Cerebellar cortex (tissue), 1 donor: ENCODE results near the gene TNFRSF14.
"Not testable (repeated sequence)": the region's sequence is repeated elsewhere in the genome, so short reads cannot be mapped to it uniquely, and the experiment has no call there.

Experiments used
- DNase-seq: peaks from one replicate; pipeline ENCODE4 v3.0.0-alpha.2; 2015; ENCODE audit warnings: low spot score

The TNFRSF14 gene

DNA sequence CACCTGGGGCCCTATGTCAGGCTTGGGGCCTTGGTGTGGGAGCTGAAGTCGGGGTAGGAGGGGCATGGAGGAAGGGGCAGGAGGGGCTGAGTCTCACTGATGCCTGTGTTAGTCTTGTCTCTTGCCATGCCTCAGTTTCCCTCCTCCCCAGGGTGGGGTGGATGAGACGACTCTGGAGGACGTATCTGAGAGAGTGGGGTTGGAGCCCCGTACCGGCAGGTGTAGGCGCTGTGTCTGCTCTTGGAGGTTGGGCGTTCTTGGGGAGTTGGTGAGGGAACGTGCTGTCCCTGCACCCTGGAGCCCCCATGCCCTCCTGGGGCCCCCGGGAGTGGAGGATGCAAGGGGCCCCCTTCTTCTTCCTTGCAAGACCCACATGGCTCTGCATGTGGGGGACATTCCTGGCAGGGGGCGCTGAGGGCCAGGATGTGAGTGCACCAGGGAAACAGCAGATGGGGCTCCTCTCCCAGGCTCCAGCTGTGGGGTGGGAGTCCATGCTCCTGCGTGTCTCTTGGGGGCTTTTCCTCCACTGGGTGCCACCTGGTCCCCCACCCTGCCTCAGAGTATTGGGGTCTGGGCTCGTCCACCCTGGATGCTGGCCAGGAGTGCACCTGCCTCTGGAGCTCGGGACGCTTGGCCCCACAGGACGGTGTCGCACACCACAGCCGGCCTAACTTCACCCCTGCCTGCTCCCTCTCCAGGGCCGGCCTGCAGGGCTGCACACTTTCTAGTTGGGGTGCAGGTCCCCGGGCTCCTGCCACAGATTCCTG lies 1.4 kb upstream of the TNFRSF14 start:
- DNase-seq: peak; percentile 28

DNA sequence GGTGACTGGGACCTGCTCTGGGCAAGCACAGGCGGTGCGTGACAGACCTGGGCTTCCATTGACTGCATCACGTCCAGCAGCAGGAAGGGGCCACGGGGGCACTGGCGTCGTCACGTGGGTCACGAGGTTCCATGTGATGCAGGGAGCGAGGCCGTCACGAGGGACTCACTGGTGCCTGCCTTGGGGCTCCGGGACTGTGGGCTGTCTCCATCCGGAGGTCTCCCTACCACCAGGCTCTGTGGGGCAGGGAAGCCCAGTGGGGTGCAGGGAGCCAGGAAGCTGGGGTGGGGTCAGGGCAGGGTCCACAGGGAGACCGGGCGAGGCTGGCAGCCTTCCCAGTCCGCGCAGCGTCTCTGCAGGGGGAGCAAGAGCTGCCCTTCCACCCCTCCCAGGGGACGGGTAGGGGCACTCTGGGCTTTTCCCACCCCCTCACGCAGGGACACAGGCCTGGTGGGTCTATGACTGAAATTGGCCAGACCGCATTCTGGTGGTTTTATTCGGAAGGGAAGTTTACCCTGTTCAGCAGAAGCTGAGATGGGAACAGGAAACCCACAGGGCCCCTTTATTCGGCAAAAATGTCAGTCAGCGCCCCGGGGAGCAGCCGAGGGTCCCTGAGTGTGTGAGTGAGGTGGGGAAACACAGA lies 416 bp upstream of the TNFRSF14 start:
- DNase-seq: no peak

DNA sequence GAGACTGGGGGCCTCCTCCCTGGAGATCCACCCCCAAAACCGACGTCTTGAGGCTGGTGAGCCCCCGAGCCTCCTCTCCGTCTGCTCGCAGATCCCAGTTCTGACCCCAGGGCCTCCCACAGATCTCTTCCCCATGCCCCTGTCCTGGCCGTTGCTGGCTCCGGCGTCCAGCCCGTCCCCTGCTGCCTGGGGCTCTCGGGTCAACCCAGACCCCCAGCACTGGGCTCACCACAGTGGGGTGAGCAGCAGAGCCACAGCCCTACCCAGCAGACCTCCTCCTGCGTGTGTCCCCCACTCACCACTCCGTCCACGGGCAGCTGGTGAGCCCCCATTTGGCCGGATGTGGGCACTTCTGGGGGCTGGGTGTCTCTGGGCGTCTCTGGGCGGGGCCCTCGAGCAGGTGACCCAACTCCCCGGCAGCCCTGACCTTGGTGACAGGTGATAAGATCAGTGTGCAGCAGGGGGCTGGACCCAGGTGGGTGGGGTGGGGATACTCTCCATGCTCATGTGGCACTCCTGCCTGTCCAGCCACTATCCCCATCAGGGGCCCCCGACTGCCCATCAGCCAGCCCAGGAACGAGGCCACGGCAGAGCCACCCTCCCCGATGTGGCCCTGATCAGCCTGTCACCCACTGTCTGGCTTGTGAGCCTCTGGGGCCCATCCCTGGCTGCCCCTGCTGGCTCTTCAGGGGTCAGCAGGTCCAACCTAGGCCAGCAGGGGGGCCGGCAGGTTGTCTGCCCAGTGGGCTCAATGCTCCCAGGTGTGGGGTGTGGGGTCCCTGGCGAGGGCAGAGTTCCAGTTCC lies 709 bp downstream of the TNFRSF14 start:
- no peak for DNase-seq

DNA sequence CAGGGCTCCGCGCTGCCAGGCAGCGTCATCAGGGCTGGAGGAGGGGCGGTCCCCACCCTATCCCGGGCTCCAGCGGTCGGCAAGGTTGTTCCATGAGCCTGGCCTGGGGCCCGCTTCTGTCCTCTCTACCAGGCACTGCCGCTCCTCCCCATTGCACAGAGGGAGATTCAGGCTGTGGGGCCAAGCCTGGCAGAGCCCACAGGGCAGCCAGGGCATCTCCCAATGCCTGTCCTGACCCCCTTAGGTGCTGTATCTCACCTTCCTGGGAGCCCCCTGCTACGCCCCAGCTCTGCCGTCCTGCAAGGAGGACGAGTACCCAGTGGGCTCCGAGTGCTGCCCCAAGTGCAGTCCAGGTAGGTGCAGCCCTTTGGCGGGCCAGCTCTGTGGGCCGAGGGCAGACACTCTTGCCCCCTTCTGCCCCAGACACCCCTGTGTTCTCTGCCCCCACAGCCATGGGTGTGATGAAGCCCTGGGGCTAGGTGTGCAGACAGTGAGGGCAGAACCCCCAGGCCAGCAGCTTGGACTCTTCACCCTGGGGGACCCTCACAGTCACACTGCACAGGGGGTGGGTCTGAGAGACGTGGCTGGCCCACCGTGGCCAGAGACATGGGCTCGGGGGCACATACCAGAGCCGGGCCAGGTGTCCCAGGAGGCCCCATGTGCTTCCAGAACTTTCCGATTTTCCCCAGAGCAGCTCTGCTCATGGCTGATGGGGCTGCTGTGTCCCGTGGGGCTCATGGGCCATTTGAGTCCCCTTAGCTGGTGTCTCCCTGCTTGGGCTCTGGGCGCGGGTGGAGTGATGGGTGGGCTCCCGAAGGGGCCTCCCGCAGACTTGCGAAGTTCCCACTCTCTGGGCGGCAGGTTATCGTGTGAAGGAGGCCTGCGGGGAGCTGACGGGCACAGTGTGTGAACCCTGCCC lies 1.6 kb downstream of the TNFRSF14 start:
- no peak for DNase-seq

DNA sequence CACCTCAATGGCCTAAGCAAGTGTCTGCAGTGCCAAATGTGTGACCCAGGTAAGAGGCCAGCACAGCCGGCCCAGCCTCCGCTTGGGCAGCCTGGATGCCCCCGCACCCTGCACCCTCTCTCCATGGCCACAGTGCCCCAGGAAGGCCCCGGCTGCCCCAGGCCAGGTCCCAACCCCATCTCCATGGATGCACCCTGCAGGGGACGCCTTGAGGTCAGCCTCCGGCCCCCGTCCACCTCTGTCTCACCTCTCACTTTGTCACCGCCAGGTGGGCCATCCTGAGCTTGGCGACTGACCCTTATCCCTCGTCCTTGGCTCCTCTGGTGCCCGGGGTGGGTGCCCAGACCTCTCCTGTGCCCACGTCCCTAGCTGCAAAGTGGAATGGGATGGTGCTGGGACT lies 2.2 kb downstream of the TNFRSF14 start:
- DNase-seq: no peak

DNA sequence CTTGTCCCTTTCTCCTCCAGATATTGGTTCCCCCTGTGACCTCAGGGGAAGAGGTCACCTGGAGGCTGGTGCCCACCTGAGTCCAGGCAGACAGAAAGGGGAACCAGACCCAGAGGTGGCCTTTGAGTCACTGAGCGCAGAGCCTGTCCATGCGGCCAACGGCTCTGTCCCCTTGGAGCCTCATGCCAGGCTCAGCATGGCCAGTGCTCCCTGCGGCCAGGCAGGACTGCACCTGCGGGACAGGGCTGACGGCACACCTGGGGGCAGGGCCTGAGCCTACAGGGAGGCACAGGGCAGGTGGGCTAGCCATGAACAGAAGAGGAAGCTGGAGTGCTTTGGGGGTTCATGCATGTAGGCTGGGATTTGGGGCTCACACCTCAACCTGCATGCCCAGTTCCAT lies 2.7 kb downstream of the TNFRSF14 start:
- no peak for DNase-seq

DNA sequence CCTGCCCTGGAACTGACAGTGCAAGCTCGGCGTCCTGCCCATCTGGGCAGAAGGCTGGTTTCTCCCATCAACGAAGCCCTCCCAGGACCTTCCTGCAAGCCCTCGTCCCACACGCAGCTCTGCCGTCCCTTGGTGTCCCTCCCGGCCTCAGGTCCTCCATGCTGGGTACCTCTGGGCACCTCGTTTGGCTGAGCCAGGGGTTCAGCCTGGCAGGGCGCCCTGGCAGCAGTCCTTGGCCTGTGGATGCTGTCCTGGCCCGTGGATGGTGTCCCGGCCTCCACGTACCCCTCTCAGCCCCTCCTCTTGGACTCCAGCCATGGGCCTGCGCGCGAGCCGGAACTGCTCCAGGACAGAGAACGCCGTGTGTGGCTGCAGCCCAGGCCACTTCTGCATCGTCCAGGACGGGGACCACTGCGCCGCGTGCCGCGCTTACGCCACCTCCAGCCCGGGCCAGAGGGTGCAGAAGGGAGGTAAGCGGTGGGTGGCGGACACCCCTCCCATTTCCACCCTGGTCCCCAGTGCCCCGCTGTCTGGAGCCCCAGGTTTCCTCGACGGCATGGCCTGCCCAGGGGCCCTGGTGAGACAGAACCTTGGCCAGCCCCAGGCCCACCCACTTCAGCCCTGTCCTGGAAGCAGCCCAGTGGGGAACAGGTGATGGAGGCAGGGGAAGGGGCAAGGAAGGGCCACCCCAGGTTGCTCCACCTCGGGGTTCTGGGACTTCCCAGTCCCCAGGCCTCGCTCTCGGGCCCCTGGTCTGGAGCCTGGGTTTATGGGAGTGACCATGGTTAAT lies 3.5 kb downstream of the TNFRSF14 start:
- no peak for DNase-seq

DNA sequence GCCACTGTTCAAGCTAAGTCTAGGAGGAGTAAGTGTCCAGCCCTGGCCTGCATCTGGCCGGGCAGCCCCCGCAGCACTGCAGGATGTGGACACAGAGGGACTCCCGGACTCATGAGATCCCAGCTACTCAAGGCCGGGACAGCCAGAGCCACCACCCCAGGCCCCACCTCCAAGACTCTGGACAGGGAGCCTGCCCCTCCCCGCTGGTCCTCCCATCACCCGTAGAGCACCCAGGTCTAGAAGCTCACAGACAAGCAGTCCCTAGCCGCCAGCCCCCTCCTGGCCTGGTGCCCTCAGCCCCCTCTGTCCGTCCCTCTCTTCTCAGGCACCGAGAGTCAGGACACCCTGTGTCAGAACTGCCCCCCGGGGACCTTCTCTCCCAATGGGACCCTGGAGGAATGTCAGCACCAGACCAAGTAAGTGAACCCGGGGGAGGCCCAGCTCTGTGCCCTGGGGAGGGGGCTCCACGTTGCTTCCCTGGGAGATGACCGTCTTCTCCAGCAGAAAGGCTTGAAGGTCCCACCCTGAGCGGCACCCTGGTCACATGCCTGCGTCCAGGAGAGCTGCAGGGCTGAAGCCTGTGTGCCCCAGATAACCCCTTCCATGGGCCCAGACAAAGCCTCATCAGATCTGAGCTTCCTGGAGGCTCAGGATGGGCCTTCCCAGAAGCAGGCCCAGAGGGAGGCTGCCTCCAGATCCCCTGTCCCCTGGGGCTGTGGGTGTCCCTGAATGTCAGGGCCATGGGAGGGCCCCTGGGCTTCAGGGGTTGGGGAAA lies 4.3 kb downstream of the TNFRSF14 start:
- no peak for DNase-seq

DNA sequence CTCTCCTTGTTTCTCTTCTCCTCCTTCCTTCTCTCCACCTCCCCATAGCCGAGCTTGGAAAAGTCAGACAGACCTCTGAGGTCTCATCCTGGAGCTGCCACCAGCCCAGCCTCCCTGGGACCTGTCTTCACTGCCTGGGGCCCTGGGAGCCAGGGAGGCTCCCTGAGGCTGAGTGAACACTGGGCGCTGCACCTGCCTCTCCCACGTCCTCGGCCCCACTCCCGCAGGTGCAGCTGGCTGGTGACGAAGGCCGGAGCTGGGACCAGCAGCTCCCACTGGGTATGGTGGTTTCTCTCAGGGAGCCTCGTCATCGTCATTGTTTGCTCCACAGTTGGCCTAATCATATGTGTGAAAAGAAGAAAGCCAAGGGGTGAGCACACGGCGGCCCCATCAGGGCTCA lies 5.3 kb downstream of the TNFRSF14 start:
- no peak for DNase-seq

DNA sequence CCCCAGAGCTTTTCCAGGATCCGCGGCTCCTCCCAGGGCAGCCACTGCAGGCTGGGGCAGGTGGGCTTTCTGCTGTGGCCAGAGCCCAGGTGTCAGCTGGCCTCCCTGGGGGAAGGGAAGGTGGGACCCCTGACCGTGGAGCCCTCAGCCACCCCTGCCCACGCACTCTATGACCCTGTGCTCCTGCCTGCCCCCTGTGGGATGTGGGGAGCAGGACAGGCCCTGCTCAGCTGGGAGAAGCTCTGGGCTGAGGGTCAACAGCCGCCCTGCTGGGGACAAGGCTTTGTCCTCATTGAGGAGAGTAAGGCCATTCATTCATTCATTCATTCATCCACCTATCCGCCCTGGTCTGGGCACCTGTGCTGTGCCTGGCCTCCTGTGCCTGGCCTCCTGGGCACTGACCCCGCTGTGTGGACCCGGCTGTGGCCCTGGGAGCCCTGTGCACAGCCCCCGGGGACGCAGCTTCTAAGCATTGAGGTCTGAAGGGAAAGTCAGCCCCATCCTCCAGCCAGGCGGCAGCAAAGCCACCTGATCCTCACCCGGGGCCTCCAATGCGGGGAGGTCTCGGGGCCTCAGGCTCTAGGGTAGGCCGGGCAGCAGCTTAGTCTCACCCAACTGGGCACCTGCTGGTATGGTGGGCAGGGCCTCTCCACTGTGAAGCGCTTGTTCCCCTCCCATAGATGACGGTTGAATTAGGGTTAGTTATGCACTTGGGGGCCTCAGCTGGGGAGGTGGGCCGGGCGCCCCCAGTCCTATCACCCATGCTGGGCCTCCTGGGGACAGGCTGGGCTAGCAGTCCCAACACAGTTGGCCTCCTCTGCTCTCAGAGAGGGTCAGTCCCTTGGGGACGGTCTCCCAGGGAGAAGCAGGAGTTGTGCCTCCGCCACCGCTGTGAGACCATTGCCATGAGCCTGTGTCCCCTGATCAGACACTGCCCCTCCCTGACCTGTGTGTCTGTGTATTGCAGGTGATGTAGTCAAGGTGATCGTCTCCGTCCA lies 6.0 kb downstream of the TNFRSF14 start:
- no peak for DNase-seq

DNA sequence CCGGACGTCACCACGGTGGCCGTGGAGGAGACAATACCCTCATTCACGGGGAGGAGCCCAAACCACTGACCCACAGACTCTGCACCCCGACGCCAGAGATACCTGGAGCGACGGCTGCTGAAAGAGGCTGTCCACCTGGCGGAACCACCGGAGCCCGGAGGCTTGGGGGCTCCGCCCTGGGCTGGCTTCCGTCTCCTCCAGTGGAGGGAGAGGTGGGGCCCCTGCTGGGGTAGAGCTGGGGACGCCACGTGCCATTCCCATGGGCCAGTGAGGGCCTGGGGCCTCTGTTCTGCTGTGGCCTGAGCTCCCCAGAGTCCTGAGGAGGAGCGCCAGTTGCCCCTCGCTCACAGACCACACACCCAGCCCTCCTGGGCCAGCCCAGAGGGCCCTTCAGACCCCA lies 7.0 kb downstream of the TNFRSF14 start:
- no peak for DNase-seq

DNA sequence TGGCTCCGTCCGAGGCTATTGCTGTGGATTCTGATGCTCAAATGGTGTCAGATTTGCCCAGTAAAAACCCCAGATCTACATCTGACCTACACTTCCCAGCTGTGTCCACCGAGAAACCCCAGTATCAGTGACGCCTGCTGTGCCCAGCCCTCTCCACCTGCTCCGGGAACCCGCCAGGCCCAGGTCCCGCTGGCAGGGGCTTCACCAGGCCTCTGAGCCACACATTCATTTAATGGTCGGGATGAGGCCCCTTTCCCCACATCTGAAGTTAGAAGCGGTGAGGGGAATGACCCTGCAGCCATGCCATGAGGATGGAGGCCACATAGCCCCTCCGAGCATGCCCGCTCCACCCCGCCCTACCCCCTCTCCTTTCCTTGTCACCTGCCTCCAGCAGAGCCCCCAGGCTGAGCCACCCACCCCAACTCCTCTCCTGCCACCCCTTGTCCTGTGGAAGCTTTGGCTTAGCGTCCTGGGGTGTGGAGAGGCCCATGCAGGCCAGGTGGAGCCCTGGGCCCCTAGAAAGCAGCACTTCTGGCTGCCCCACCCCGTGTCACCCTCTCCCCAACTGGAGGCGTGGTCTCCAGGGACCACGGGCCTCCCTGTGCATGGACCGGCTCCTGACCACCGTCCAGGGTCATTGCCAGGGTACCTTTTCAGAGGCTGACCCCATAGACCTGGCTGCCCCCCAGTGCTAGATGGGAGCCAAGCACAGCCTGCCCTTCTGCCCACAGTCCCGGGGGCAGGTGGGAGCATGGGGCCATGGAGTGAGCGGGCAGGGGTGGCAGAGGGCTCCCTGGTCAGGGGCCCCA lies 8.0 kb downstream of the TNFRSF14 start:
- no peak for DNase-seq

DNA sequence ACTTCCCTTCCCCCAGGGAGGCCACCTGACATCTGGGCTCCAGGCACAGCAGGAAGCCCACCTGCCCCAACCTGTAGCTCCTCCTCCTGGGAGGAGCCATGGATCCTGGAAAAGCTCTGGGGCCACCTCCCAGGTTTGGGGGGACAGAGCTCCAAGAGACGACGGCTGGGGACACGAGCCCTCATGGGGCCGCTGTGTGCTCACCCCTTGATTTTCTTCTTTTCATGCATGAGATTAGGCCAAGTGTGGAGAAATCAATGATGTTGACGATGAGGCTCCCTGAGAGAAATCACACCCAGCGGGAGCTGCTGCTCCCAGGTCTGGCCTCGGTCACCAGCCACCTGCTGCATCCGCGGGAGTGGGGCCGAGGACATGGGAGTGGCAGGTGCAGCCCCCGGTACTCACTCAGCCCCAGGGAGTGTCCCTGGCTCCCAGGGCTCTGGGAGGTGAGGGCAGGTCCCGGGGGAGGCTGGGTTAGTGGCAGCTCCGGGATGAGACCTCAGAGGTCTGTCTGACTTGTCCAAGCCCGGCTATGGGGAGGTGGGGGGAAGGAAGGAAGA lies 8.7 kb downstream of the TNFRSF14 start:
- no peak for DNase-seq

DNA sequence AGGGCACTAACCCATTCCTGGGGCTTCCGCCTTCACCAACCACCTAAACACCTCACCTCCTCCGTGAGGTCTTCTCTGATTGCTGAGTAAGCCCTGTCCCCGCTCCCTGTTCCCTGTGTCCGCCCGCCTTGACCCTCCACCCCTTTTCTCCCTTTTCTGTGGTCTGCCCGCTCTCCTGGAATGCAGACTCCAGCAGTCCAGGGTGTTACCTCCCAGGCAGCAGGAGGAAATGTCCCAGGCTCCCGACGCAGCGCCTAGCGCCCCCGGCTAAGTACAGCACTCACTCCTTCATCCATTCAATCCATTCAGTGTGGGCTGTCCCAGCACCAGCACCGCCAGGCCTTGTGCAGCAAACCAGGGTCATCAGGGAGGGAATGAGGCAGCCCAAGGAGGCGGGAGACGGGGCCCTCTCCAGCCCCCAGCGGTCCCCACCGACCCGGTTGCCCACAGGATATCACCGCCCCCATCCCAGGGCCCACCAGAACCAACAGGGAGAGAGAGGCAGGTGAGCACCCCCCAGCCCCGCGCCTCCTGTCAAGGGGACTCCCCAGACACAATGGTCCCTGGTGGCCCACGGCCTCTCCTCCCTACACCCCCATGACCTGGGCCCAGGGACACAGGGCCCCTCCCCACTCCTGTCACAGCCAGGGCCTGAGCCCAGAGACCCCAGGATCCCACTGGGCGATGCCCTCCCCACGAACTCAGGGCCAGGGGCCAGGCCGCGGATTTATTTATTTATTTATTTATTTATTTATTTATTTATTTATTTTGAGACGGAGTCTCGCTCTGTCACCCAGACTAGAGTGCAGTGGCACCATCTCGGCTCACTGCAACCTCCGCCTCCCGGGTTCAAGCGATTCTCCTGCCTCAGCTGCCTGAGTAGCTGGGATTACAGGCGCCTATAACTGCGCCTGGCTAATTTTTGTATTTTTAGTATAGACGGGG lies 10.2 kb downstream of the TNFRSF14 start:
- no peak for DNase-seq

DNA sequence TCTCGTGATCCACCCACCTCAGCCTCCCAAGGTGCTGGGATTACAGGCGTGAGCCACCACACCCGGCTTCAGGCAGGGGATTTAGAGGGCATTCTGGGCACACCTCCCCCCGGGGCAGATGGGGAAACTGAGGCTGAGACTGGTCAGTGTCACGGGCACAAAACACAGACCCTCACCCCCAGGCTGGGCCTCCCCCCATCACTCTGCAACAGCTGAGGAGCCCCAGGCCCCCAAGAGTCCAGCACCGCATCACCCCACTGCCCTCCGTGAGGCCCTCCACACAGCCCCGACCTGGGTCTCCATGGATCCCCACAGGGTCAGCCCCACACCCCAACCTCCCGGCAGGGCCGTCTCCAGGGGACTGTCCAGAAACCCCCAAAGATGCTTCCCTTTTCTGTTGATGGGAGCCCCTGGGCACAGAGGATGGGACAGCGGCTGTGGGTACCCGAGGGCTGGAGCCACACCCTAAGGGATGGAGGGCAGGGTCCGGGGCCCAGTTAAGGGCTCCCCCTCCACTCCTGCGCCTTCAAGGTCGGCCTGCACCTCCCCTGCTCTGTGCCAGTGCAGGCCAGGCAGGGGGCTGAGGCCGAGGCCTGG lies 11.0 kb downstream of the TNFRSF14 start:
- no peak for DNase-seq

DNA sequence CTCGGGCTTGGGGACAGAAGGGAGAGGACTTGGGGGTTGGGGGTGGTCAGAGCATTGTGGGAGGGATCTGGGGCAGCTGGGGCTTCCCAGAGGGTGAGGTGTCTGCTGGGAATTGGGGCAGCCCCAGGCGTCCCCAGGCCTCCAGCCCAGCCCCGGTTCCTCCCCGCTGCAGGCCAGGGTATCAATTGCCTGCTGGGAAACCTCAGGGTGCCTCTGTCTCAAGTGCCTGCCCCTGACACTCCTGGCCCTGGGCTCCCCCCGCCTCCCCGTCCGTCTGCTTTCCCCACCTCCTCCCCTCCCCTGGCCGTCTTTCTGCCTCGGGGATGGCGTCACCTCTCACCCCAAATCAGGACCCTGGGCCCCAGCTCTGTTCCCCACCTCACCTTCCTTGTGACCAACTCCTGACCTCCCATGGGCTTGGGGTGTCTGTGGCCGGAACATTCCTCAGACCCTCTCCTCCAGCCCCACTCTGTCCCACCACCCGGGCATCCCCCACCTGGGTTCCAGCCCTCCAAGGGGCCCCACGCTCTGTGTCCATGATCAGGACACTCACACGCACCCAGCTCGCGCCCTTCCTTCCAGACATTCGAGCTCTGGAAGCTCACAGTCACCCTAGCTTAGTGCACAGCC lies 12.1 kb downstream of the TNFRSF14 start:
- not testable (repeated sequence) for DNase-seq
